Panc1 (cell line): ENCODE data around the gene SAT2. TPM values are rescaled to one million over a fixed set of nuclear protein-coding genes. Genes with fewer than 3 reads are reported as not detected.

ENCODE experiments used
- ATAC-seq: fragments of 200-7000 bp; cut with Tn5 transposase; 2 replicates; pipeline ENCODE4 v1.9.1; 2020; ENCODE audit warnings: mild to moderate bottlenecking, moderate library complexity
- BruUV-seq: library from RNA; stranded (reverse); fragments of 400-500 nt; replicated peaks from 2 replicates; lab custom pipeline; 2021; lab: Mats Ljungman, UMichigan
- CTCF ChIA-PET: fragments of 300-600 bp; sonication (Branson Sonifier 250); formaldehyde crosslinking; loops from one replicate; lab custom pipeline; 2022; ENCODE audit warnings: antibody characterized with exemption; lab: Charles Lee
- POLR2A ChIA-PET: fragments of 300-600 bp; sonication (Branson Sonifier 250); formaldehyde crosslinking; loops from one replicate; lab custom pipeline; 2022; ENCODE audit warnings: antibody characterized with exemption; lab: Charles Lee
- DNase-seq: peaks from one replicate; pipeline ENCODE4 v3.0.0-alpha.2; 2010; ENCODE audit warnings: low read depth, low spot score
- H3K27ac ChIP-seq: 2 replicates; pipeline ENCODE4 v1.5.1; 2011; ENCODE audit warnings: mild to moderate bottlenecking, low read length, inconsistent platforms
- H3K27me3 ChIP-seq: fragments of 200-500 bp; sonication (Bioruptor generic); 2 replicates; pipeline ENCODE4 v1.6.0; 2014; ENCODE audit warnings: low read length, inconsistent platforms; ENCODE audit not compliant: control insufficient read depth, insufficient read depth
- H3K36me3 ChIP-seq: fragments of 200-500 bp; sonication (Bioruptor generic); 2 replicates; pipeline ENCODE4 v1.5.1; 2014; ENCODE audit warnings: inconsistent platforms, mild to moderate bottlenecking, low read length, moderate library complexity; ENCODE audit not compliant: control insufficient read depth, insufficient read depth
- H3K4me1 ChIP-seq: 2 replicates; pipeline ENCODE4 v1.5.1; 2011; ENCODE audit warnings: inconsistent platforms, mild to moderate bottlenecking, low read length, moderate library complexity; ENCODE audit not compliant: control insufficient read depth, insufficient read depth
- H3K4me3 ChIP-seq, 2 experiments: 2 replicates each; pipeline ENCODE4 v1.5.1; 2011 to 2012; ENCODE audit warnings: low read depth in 2 of 2, low read length in 2 of 2, mild to moderate bottlenecking in 2 of 2, inconsistent platforms in 1 of 2, moderate library complexity in 1 of 2
- H3K9me3 ChIP-seq: fragments of 200-500 bp; sonication (Bioruptor generic); 2 replicates; pipeline ENCODE4 v1.5.1; 2014; ENCODE audit warnings: low read depth, mild to moderate bottlenecking, inconsistent platforms, low read length, moderate library complexity; ENCODE audit not compliant: control insufficient read depth, insufficient read depth
- CTCF ChIP-seq: fragments of 450-650 bp; IDR thresholded peaks from 2 replicates; pipeline ENCODE4 v1.5.1; 2017; ENCODE audit warnings: mild to moderate bottlenecking
- POLR2AphosphoS5 ChIP-seq: IDR thresholded peaks from 2 replicates; pipeline ENCODE4 v1.6.1; 2012; ENCODE audit warnings: mild to moderate bottlenecking, low read depth, low read length, moderate library complexity
- REST ChIP-seq, 2 experiments: IDR thresholded peaks; 2 replicates each; pipeline ENCODE4 v1.6.1; 2011 to 2012; ENCODE audit warnings: low read depth in 2 of 2, control low read depth in 1 of 2, low read length in 1 of 2, mild to moderate bottlenecking in 1 of 2, moderate library complexity in 1 of 2; ENCODE audit not compliant: insufficient read depth in 1 of 2
- SIN3A ChIP-seq: IDR thresholded peaks from 2 replicates; pipeline ENCODE4 v1.6.1; 2012; ENCODE audit warnings: low read depth, mild to moderate bottlenecking, low read length, moderate library complexity, borderline replicate concordance; ENCODE audit not compliant: insufficient read depth
- TCF7L2 ChIP-seq: IDR thresholded peaks from 2 replicates; pipeline ENCODE4 v1.6.1; 2011; ENCODE audit warnings: mild to moderate bottlenecking, low read depth, low read length, inconsistent platforms
- in situ Hi-C: cut with HindIII; loops from 2 replicates; pipeline ENCODE4 v1.10.0; 2016; ENCODE audit warnings: low sequenced_read_pairs, low pct_unique_long_range_greater_than_20kb
- intact Hi-C: fragments of 100-400 bp; cut with micrococcal nuclease; formaldehyde crosslinking; loops from one replicate; pipeline ENCODE4 v1.10.0; 2022; ENCODE audit not compliant: unreplicated experiment
- total RNA-seq: library from RNA; stranded (reverse); gene quantifications from one replicate; pipeline ENCODE4 v1.2.1, GENCODE V29; 2021; ENCODE audit not compliant: unreplicated experiment

Gene SAT2
- total RNA-seq, 1 experiment from 2014 or later, result 74.8 TPM

- Histone ChIP-seq H3K27me3 (peaks cover 1% of the 10 kb centered on the region; the same call in 1 of the 2 replicates), H3K4me1 (no peaks in the 10 kb centered on the region; the same call in 1 of the 2 replicates), H3K27ac (no peak overlapping the region), H3K36me3 (no peaks in the 10 kb centered on the region), H3K4me3 (no peak overlapping the region), H3K9me3 (no peaks in the 10 kb centered on the region)
- ChIA-PET POLR2A (interaction anchor here (0.6 kb wide), 1 partner anchor 10 kb away, joined by 6 read pairs; no protein-coding TSS in a partner anchor), CTCF (interaction anchor here (1.0 kb wide), 1 partner anchor 15 kb away, joined by 3 read pairs; no protein-coding TSS in a partner anchor)
- DNase-seq, result no peak
- in situ Hi-C loops (no loop called here), intact Hi-C loops (no loop called here)
- no TSS peak for BruUV-seq
- no peak for ATAC-seq
- TF ChIP-seq TCF7L2, result no peak
- TF ChIP-seq POLR2AphosphoS5, result no peak
- TF ChIP-seq CTCF, result no peak
- TF ChIP-seq REST (IDR thresholded peaks at IDR 0.05; ENCODE audit: insufficient read depth in 1 of 2, low read depth in 2 of 2, low read length in 1 of 2), result no peak
These were observed 29.5 kb upstream of the SAT2 start for GRCh38 chr17:7656958-7657609.

- CTCF ChIA-PET, result no interaction called here
- POLR2A ChIA-PET, result no interaction called here
These were observed 27.9 kb upstream of the SAT2 start for GRCh38 chr17:7655541-7655840.

More at GRCh38 chr17:7655541-7655840, 27.9 kb upstream of the SAT2 start:
- TF ChIP-seq POLR2AphosphoS5, result no peak
- TF ChIP-seq CTCF, result no peak
- no peak for TF ChIP-seq REST (IDR thresholded peaks at IDR 0.05; ENCODE audit: insufficient read depth in 1 of 2, low read depth in 2 of 2, low read length in 1 of 2)
- TF ChIP-seq TCF7L2, result no peak
- no peak for TF ChIP-seq SIN3A
- ATAC-seq (no peak), DNase-seq (no peak)
- Histone ChIP-seq H3K4me3 (no peak overlapping the region), H3K27ac (no peak overlapping the region), H3K4me1 (no peaks in the 10 kb centered on the region; the same call in 1 of the 2 replicates), H3K27me3 (peaks cover 2% of the 10 kb centered on the region; the same call in 1 of the 2 replicates), H3K9me3 (no peaks in the 10 kb centered on the region), H3K36me3 (no peaks in the 10 kb centered on the region)
- in situ Hi-C loops, result no loop called here
- BruUV-seq, result no TSS peak
- intact Hi-C loops, result no loop called here
